Measurements from ENCODE around the gene MACROD1. TPM values are rescaled to one million over a fixed set of nuclear protein-coding genes. Genes with fewer than 3 reads are reported as not detected.

MACROD1 gene
- total and polyA plus RNA-seq, 9 of the 15 experiments (the other 6 are each of a cell fraction or from before 2014, with no cell fraction given): 1.1 to 60.0 (median 26.4) TPM

DNA sequence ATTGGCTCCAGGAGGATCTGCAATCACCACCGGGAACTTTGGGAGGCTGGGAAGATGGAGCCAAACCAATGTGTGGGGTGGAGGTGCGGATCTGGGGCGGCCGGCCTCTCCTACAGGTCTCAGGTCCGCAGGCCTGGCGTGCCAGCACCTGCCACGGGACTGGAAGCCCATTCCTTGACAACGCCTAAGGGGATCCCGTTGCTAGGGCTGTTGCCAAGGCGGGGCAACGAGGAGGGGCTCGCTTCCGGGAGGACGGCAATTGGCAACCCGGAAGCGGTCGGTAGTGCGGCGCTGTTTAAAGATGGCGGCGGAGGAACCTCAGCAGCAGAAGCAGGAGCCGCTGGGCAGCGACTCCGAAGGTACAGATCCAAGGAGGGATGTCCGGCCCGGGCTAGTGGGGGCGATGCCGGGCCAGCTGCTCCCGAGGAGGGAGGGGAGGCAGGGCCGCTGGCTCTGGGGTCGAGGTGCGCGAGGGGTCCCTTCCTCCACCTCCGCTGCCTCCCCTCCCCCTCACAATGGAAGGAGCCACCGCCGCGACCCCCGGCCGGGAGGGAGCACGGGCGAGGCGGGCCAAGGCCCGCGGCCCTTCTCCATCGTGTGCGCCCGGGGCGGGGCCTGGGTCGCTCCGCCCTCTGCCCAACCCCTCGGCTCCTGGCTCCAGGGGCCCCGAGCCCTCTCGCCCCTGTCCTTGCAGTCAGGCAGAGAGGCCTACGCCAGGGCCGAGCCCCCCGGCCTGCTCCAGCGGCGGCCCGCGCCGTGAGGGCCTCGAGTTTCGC is 179.6 kb downstream of the MACROD1 start, which contains the start of gene OTUB1 (continued):
- TF ChIP-seq, protein P1, sequence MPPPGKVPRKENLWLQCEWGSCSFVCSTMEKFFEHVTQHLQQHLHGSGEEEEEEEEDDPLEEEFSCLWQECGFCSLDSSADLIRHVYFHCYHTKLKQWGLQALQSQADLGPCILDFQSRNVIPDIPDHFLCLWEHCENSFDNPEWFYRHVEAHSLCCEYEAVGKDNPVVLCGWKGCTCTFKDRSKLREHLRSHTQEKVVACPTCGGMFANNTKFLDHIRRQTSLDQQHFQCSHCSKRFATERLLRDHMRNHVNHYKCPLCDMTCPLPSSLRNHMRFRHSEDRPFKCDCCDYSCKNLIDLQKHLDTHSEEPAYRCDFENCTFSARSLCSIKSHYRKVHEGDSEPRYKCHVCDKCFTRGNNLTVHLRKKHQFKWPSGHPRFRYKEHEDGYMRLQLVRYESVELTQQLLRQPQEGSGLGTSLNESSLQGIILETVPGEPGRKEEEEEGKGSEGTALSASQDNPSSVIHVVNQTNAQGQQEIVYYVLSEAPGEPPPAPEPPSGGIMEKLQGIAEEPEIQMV (tag; conservative IDR thresholded peaks at IDR 0.05; ENCODE audit: low read depth): no peak
- TF ChIP-seq PTTG1 (tag; IDR thresholded peaks at IDR 0.05; ENCODE audit: low read depth) (no peak), PCBP1 (IDR thresholded peaks at IDR 0.05; ENCODE audit: low read depth, low read length, poor library complexity, severe bottlenecking) (peak; percentile 72), RAD51 (IDR thresholded peaks at IDR 0.05; ENCODE audit: borderline replicate concordance, low read depth) (no peak), TCFL5 (CRISPR knock-in tag; conservative IDR thresholded peaks at IDR 0.05) (no peak), CBX2 (IDR thresholded peaks at IDR 0.05; ENCODE audit: insufficient read depth, low read length, poor library complexity, severe bottlenecking) (no peak), KAT2B (IDR thresholded peaks at IDR 0.05; ENCODE audit: low read depth, low read length) (no peak), PHF20 (IDR thresholded peaks at IDR 0.05; ENCODE audit: partially characterized antibody) (peak; percentile 91), NR2F6 (CRISPR knock-in tag; IDR thresholded peaks at IDR 0.05) (no peak), ETV6 (IDR thresholded peaks at IDR 0.05; ENCODE audit: borderline replicate concordance in 1 of 2, low read depth in 2 of 2, low read length in 1 of 2) (peak in 1 of 2 experiments; percentile 77; a peak in 1 of 4 replicates), ETV6 (CRISPR knock-in tag; IDR thresholded peaks at IDR 0.05; ENCODE audit: borderline replicate concordance) (no peak)
- TF ChIP-seq, protein P2, sequence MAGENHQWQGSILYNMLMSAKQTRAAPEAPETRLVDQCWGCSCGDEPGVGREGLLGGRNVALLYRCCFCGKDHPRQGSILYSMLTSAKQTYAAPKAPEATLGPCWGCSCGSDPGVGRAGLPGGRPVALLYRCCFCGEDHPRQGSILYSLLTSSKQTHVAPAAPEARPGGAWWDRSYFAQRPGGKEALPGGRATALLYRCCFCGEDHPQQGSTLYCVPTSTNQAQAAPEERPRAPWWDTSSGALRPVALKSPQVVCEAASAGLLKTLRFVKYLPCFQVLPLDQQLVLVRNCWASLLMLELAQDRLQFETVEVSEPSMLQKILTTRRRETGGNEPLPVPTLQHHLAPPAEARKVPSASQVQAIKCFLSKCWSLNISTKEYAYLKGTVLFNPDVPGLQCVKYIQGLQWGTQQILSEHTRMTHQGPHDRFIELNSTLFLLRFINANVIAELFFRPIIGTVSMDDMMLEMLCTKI (IDR thresholded peaks at IDR 0.05; ENCODE audit: partially characterized antibody): no peak
- TF ChIP-seq, protein P3, sequence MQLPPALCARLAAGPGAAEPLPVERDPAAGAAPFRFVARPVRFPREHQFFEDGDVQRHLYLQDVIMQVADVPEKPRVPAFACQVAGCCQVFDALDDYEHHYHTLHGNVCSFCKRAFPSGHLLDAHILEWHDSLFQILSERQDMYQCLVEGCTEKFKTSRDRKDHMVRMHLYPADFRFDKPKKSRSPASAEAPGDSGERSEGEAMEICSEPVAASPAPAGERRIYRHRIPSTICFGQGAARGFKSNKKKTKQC (CRISPR knock-in tag; IDR thresholded peaks at IDR 0.05): no peak
- TF ChIP-seq, protein P4, sequence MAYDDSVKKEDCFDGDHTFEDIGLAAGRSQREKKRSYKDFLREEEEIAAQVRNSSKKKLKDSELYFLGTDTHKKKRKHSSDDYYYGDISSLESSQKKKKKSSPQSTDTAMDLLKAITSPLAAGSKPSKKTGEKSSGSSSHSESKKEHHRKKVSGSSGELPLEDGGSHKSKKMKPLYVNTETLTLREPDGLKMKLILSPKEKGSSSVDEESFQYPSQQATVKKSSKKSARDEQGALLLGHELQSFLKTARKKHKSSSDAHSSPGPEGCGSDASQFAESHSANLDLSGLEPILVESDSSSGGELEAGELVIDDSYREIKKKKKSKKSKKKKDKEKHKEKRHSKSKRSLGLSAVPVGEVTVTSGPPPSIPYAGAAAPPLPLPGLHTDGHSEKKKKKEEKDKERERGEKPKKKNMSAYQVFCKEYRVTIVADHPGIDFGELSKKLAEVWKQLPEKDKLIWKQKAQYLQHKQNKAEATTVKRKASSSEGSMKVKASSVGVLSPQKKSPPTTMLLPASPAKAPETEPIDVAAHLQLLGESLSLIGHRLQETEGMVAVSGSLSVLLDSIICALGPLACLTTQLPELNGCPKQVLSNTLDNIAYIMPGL (CRISPR knock-in tag; IDR thresholded peaks at IDR 0.05): no peak
- TF ChIP-seq, protein P5, sequence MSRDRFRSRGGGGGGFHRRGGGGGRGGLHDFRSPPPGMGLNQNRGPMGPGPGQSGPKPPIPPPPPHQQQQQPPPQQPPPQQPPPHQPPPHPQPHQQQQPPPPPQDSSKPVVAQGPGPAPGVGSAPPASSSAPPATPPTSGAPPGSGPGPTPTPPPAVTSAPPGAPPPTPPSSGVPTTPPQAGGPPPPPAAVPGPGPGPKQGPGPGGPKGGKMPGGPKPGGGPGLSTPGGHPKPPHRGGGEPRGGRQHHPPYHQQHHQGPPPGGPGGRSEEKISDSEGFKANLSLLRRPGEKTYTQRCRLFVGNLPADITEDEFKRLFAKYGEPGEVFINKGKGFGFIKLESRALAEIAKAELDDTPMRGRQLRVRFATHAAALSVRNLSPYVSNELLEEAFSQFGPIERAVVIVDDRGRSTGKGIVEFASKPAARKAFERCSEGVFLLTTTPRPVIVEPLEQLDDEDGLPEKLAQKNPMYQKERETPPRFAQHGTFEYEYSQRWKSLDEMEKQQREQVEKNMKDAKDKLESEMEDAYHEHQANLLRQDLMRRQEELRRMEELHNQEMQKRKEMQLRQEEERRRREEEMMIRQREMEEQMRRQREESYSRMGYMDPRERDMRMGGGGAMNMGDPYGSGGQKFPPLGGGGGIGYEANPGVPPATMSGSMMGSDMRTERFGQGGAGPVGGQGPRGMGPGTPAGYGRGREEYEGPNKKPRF (IDR thresholded peaks at IDR 0.05; ENCODE audit: low read depth, low read length): no peak
- TF ChIP-seq, protein P6, sequence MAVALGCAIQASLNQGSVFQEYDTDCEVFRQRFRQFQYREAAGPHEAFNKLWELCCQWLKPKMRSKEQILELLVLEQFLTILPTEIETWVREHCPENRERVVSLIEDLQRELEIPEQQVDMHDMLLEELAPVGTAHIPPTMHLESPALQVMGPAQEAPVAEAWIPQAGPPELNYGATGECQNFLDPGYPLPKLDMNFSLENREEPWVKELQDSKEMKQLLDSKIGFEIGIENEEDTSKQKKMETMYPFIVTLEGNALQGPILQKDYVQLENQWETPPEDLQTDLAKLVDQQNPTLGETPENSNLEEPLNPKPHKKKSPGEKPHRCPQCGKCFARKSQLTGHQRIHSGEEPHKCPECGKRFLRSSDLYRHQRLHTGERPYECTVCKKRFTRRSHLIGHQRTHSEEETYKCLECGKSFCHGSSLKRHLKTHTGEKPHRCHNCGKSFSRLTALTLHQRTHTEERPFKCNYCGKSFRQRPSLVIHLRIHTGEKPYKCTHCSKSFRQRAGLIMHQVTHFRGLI (CRISPR knock-in tag; IDR thresholded peaks at IDR 0.05): no peak
